Mucosa of gallbladder (tissue), 1 donor: ENCODE data around the gene POFUT1. TPM values are rescaled to one million over a fixed set of nuclear protein-coding genes. Genes with fewer than 3 reads are reported as not detected.
A peak's percentile ranks its signal among the peaks of the same experiment; 100 is the strongest.

ENCODE experiments used
- DNase-seq: peaks from one replicate; pipeline ENCODE4 v3.0.0-alpha.2; 2020; ENCODE audit warnings: low spot score
- total RNA-seq: library from RNA; stranded (reverse); gene quantifications from one replicate; pipeline ENCODE4 v1.2.1, GENCODE V29; 2021
- donor health status: DM: no; HTN: no; CAD: no.

POFUT1 gene
- total RNA-seq, 1 donor from 2014 or later: 35.4 TPM

GRCh38 chr20:32277361-32278198 lies 69.9 kb downstream of the POFUT1 start, which contains the start of gene KIF3B:
Gene KIF3B, plus strand, starts transcription at chr20:32277651. Its CDS starts 32,127 bp downstream, at chr20:32309778.
- DNase-seq: peak; percentile 90

GRCh38 chr20:32278199-32278643 lies 70.5 kb downstream of the POFUT1 start:
- no peak for DNase-seq

DNA sequence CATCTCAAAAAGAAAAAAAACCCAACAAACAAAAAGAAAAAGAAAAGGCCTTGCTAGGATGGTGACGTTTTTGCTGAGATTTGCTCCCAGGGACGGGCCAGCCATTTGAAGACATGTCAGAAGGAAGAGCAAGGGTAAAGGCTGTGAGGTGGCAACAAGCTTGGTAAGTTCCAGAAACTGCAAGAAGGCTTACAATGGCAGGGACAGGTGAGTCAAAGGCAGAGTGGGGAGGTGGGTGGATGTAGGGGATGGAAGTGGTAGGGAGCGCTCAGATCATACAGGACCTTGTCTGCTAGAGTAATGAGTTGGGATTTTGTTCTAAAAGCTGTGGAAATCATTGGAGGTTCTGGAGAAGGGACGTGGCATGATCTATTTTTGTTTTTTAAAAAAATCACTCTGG lies 74.0 kb downstream of the POFUT1 start:
- no peak for DNase-seq

GRCh38 chr20:32282461-32282860 lies 74.8 kb downstream of the POFUT1 start:
- DNase-seq: no peak

DNA sequence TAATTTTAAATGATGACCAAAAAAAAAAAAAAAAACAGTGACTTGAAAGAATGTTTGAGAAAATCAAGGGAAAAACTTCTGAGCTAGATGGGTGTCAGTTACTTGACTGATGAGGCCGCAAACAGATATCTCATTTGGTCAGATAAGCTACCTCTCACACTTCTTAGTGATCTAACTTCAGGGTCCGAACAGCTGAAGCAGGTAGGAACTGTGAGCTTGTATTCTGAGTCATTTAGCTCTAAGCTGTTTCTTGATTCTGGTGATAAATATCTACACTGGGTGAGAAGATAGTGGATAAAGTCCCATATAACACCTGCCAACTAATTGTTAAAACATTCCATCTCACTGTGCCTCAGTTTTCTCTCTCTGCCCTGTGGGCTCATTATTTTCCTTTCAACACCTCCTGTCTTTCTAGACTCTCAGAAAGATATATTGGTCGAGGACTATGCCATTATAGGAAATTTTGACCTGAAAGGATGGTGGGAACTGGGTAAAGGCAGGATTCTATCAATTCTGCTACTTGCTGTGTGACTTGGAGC lies 77.5 kb downstream of the POFUT1 start:
- DNase-seq: no peak

DNA sequence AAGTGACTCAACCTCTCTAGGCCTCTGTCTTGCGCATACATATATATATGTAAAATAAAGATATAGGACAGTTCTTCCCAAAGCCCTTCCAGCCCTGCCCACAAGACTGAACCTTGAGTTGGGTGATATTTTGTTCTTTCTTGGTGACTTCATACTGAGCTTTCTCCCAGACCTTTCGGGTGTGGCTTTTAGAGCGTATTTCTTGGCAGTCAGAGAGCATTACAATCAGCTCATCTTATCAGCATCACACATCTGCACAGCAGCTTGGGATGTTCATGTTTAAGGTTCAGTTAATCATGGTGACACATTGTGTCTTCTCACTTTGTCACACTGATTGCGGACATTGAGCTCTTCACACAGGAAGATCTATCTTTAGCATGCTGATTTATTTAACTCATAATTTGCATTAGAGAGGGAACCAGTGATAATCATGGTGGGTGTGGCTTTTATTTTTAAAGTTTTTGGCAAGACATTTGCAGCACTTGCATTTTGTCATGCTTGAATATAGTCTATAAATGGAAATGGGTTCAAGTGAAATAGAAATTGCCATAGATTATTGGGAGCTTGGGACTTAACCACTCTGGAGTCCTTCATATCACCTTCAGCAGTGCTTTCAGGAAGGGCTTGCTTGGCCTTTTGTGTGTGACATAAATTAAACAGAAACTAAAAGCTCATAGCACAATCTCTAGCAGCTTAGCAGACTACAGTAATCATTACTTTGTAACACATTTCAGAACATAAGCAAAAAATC lies 78.1 kb downstream of the POFUT1 start:
- peak; percentile 28 for DNase-seq

DNA sequence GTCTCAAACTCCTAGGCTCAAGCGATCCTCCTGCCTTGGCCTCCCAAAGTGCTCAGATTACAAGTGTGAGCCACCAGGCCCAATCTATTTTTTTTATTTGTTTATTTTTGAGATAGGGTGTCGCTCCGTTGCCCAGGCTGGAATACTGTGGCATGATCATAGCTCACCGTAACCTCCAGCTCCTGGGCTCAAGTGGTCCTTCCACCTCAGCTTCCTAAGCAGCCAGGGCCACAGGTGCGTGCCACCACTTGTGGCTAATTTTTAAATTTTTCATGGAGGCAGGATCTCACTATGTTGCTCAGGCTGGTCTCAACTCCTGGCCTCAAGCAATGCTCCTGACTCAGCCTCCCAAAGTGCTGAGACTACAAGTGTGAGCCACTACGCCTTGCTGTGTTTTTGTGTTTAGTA lies 79.6 kb downstream of the POFUT1 start:
- DNase-seq: no peak

Other genes with a start within 250 kb of the POFUT1 start
- not detected for gene XKR7, start 239.7 kb upstream of the POFUT1 start, total RNA-seq
- 5.6 TPM for gene CCM2L, start 197.4 kb upstream of the POFUT1 start, total RNA-seq
- 11.7 TPM for gene HCK, start 155.6 kb upstream of the POFUT1 start, total RNA-seq
- gene TM9SF4, start 98.2 kb upstream of the POFUT1 start, total RNA-seq: 60.7 TPM
- gene PLAGL2, start 137 bp upstream of the POFUT1 start, total RNA-seq: 11.9 TPM
- 59.6 TPM for gene KIF3B, start 69.8 kb downstream of the POFUT1 start, total RNA-seq
- 48.0 TPM for gene ASXL1, start 150.5 kb downstream of the POFUT1 start, total RNA-seq